Cortex of kidney (tissue), 1 donor: Measurements from ENCODE around the gene TREML1.
"Not testable (repeated sequence)": the region's sequence is repeated elsewhere in the genome, so short reads cannot be mapped to it uniquely, and the experiment has no call there.

Experiments used
- DNase-seq: peaks from one replicate; lab custom pipeline; 2025; lab: John Stamatoyannopoulos, UW

The TREML1 gene

GRCh38 chr6:41147917-41148316, 6.2 kb downstream of the TREML1 start:
- DNase-seq, result no peak

GRCh38 chr6:41136911-41137310, 17.2 kb downstream of the TREML1 start:
- DNase-seq, result no peak

GRCh38 chr6:41135062-41135832, 18.9 kb downstream of the TREML1 start:
- no peak for DNase-seq

- no peak for DNase-seq
Observed at GRCh38 chr6:41132254-41132653, 21.9 kb downstream of the TREML1 start.

- no peak for DNase-seq
Observed at GRCh38 chr6:41125282-41125681, 28.9 kb downstream of the TREML1 start.

GRCh38 chr6:41122918-41123317, 31.2 kb downstream of the TREML1 start:
- DNase-seq, result no peak

- no peak for DNase-seq
Observed at GRCh38 chr6:41122373-41122772, 31.8 kb downstream of the TREML1 start.

- no peak for DNase-seq
Observed at GRCh38 chr6:41120058-41120457, 34.1 kb downstream of the TREML1 start.

- no peak for DNase-seq
Observed at GRCh38 chr6:41119508-41119907, 34.6 kb downstream of the TREML1 start.

GRCh38 chr6:41115027-41115426, 39.1 kb downstream of the TREML1 start:
- DNase-seq, result not testable (repeated sequence)

- DNase-seq, result no peak
Observed at GRCh38 chr6:41111017-41111416, 43.1 kb downstream of the TREML1 start.

GRCh38 chr6:41103847-41104246, 50.3 kb downstream of the TREML1 start:
- no peak for DNase-seq

- no peak for DNase-seq
Observed at GRCh38 chr6:41100871-41101287, 53.3 kb downstream of the TREML1 start.
